Testis (tissue), 2 donors: ENCODE measurements around the gene NT5M.

ENCODE experiments used
- CTCF ChIP-seq, 3 experiments: fragments of 450-650 bp in 2 of 3; fragments of 200-600 bp in 1 of 3; sonication (generic) in 1 of 3; IDR thresholded peaks; one replicate each; pipeline ENCODE4 v1.5.1; 2016 to 2019; ENCODE audit warnings: antibody characterized with exemption in 3 of 3, mild to moderate bottlenecking in 2 of 3, moderate library complexity in 1 of 3
- POLR2A ChIP-seq: fragments of 450-650 bp; IDR thresholded peaks from one replicate; pipeline ENCODE4 v1.6.1; 2017; ENCODE audit warnings: antibody characterized with exemption, mild to moderate bottlenecking, moderate library complexity

DNA sequence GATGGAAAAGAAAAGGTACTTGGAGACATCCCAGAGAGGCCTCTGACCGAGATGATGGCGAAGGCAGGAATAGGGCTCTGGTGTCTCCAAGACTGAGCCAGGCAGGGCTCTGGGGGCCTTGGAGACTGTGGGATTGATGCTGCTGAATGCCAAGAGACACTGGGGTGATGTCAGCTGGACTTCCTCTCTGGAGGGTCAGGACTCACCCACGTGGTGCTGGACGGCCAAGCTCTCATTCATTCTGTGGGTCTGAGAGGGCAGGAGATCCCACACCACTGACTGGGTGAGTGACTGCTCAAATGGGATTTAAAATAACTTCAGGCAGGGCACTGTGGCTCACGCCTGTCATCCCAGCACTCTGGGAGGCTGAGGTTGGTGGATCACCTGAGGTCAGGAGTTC is 64.8 kb downstream of the NT5M start:
- TF ChIP-seq POLR2A, result no peak
- no peak for TF ChIP-seq CTCF (IDR thresholded peaks at IDR 0.05)
